NK-92 (cell line): ENCODE data around the gene ZNF142.
"Not testable (repeated sequence)": the region's sequence is repeated elsewhere in the genome, so short reads cannot be mapped to it uniquely, and the experiment has no call there.

ENCODE experiments used
- DNase-seq: peaks from one replicate; lab custom pipeline; 2025; ENCODE audit not compliant: unreplicated experiment; lab: John Stamatoyannopoulos, UW

Gene ZNF142

GRCh38 chr2:218659258-218659987, at the start of gene ZNF142, which contains the start of gene BCS1L:
ZNF142 (minus strand) TSS chr2:218659623; CDS start chr2:218656429, 3,194 bp downstream.
BCS1L (plus strand) TSS chr2:218659683; CDS start chr2:218660988, 1,305 bp downstream.
- peak; percentile 40 for DNase-seq

GRCh38 chr2:218708086-218708485, 48.7 kb upstream of the ZNF142 start:
- no peak for DNase-seq

GRCh38 chr2:218703341-218703740, 43.9 kb upstream of the ZNF142 start:
- no peak for DNase-seq

GRCh38 chr2:218701806-218702205, 42.4 kb upstream of the ZNF142 start:
- no peak for DNase-seq

GRCh38 chr2:218698885-218699284, 39.5 kb upstream of the ZNF142 start:
- DNase-seq, result no peak

- no peak for DNase-seq
Observed at GRCh38 chr2:218694405-218695145, 35.2 kb upstream of the ZNF142 start.

- DNase-seq, result no peak
Observed at GRCh38 chr2:218691234-218691633, 31.8 kb upstream of the ZNF142 start.

- not testable (repeated sequence) for DNase-seq
Observed at GRCh38 chr2:218687400-218688060, 28.1 kb upstream of the ZNF142 start.

- no peak for DNase-seq
Observed at GRCh38 chr2:218680061-218680460, 20.6 kb upstream of the ZNF142 start.

GRCh38 chr2:218679119-218679518, 19.7 kb upstream of the ZNF142 start:
- no peak for DNase-seq

- DNase-seq, result no peak
Observed at GRCh38 chr2:218671654-218672566, 12.5 kb upstream of the ZNF142 start, which contains the start of the genes RNF25 and STK36. RNF25 (minus strand) TSS chr2:218672002; CDS start chr2:218671970, 32 bp downstream. STK36 (plus strand) TSS chr2:218672086; CDS start chr2:218672830, 744 bp downstream.

GRCh38 chr2:218671097-218671653, 11.8 kb upstream of the ZNF142 start:
- no peak for DNase-seq

GRCh38 chr2:218664653-218665052, 5.2 kb upstream of the ZNF142 start:
- no peak for DNase-seq

GRCh38 chr2:218663901-218664300, 4.5 kb upstream of the ZNF142 start:
- no peak for DNase-seq

- DNase-seq, result no peak
Observed at GRCh38 chr2:218662827-218663226, 3.4 kb upstream of the ZNF142 start.

GRCh38 chr2:218662377-218662776, 3.0 kb upstream of the ZNF142 start:
- DNase-seq, result no peak

GRCh38 chr2:218659988-218660358, 550 bp upstream of the ZNF142 start:
- no peak for DNase-seq

- DNase-seq, result no peak
Observed at GRCh38 chr2:218658671-218659257, 659 bp downstream of the ZNF142 start.

- DNase-seq, result no peak
Observed at GRCh38 chr2:218655751-218656150, 3.7 kb downstream of the ZNF142 start.

- no peak for DNase-seq
Observed at GRCh38 chr2:218648787-218649100, 10.7 kb downstream of the ZNF142 start.
